GM20431 (cell line): ENCODE results near the gene HNRNPH1.

ENCODE experiments used
- in situ Hi-C: fragments of 300-500 bp; cut with MseI, MboI; formaldehyde crosslinking; loops from one replicate; pipeline ENCODE4 v1.15.0; 2020; ENCODE audit warnings: low sequenced_read_pairs; ENCODE audit not compliant: unreplicated experiment

Gene HNRNPH1

GRCh38 chr5:179606071-179606909 lies 17.2 kb downstream of the HNRNPH1 start:
- in situ Hi-C loops: no loop called here

GRCh38 chr5:179605026-179605833 lies 18.2 kb downstream of the HNRNPH1 start:
- in situ Hi-C loops: no loop called here

- in situ Hi-C loops: no loop called here
These were observed 20.2 kb downstream of the HNRNPH1 start for GRCh38 chr5:179603308-179603707.

GRCh38 chr5:179601871-179602625 lies 21.4 kb downstream of the HNRNPH1 start:
- in situ Hi-C loops: no loop called here

GRCh38 chr5:179599973-179600372 lies 23.5 kb downstream of the HNRNPH1 start:
- in situ Hi-C loops: no loop called here

- in situ Hi-C loops: no loop called here
These were observed 23.9 kb downstream of the HNRNPH1 start for GRCh38 chr5:179599566-179599965.

- in situ Hi-C loops: no loop called here
These were observed 24.4 kb downstream of the HNRNPH1 start for GRCh38 chr5:179599100-179599499.

GRCh38 chr5:179596421-179596820 lies 27.1 kb downstream of the HNRNPH1 start:
- in situ Hi-C loops: no loop called here

GRCh38 chr5:179595916-179596315 lies 27.6 kb downstream of the HNRNPH1 start:
- in situ Hi-C loops: no loop called here

- in situ Hi-C loops: no loop called here
These were observed 35.3 kb downstream of the HNRNPH1 start for GRCh38 chr5:179588166-179588565.

- in situ Hi-C loops: no loop called here
These were observed 37.5 kb downstream of the HNRNPH1 start for GRCh38 chr5:179585941-179586401.

- in situ Hi-C loops: no loop called here
These were observed 46.0 kb downstream of the HNRNPH1 start for GRCh38 chr5:179577286-179577960.

- in situ Hi-C loops: no loop called here
These were observed 51.1 kb downstream of the HNRNPH1 start for GRCh38 chr5:179572386-179572785.

- in situ Hi-C loops: no loop called here
These were observed 54.8 kb downstream of the HNRNPH1 start for GRCh38 chr5:179568721-179569120.

GRCh38 chr5:179564526-179564925 lies 58.9 kb downstream of the HNRNPH1 start:
- in situ Hi-C loops: no loop called here
